ENCODE data around the gene APOBEC3C. TPM values are rescaled to one million over a fixed set of nuclear protein-coding genes. Genes with fewer than 3 reads are reported as not detected.

APOBEC3C gene
- polyA plus RNA-seq, 3 donors = 19.7 to 86.3 (median 69.4) TPM

- Mint-ChIP-seq H3K4me1 (peaks cover 99% of the 10 kb centered on the region), H3K36me3 (peaks cover 26 to 27% of the 10 kb centered on the region in 2 donors), H3K9me3 (peaks cover 0 to 2% (median 0%) of the 10 kb centered on the region in 7 donors), H3K27me3 (ENCODE audit: low read depth in 3 of 3) (peaks cover 3 to 8% (median 5%) of the 10 kb centered on the region in 3 donors), H3K27ac (peak overlapping the region; percentile 57 to 97 (median 87)), H3K4me3 (peak overlapping the region in 1 of 2 donors; percentile 57)
- peaks cover 96 to 100% of the 10 kb centered on the region in 2 donors for H3K4me1 ChIP-seq (ENCODE audit: control insufficient read depth in 1 of 2, insufficient read depth in 2 of 2, low read length in 2 of 2)
- H3K9me3 ChIP-seq (replicated peaks in 1 of 2; ENCODE audit: control insufficient read depth in 1 of 2, insufficient read depth in 1 of 2, low read length in 2 of 2) = no peaks in the 10 kb centered on the region
- no peak overlapping the region for H3K9ac ChIP-seq (ENCODE audit: insufficient read depth, low read length, poor library complexity, severe bottlenecking)
- 81% methylated on average over 9 of the region's 11 CpGs for WGBS (ENCODE audit: insufficient coverage)
- intact Hi-C loops (cut with micrococcal nuclease) = loop anchor here (1.0 to 5.0 kb wide), 3 partner anchors 28 to 96 kb away; partner anchors contain the start of gene CBX6 (in 1 of the 2)
- H4K20me1 ChIP-seq (ENCODE audit: insufficient read depth, low read length) = no peaks in the 10 kb centered on the region
- DNase-seq = no peak
- H3K4me2 ChIP-seq (replicated peaks; ENCODE audit: extremely low read depth, low read length, poor library complexity, severe bottlenecking) = no peak overlapping the region
- TF ChIP-seq CTCF (IDR thresholded peaks at IDR 0.05) = no peak
- no peak overlapping the region for H2AFZ ChIP-seq (ENCODE audit: insufficient read depth, low read depth, low read length, poor library complexity, severe bottlenecking)
- no peaks in the 10 kb centered on the region for H3K27me3 ChIP-seq (ENCODE audit: control insufficient read depth in 2 of 2, insufficient read depth in 2 of 2, low read length in 2 of 2)
- peak overlapping the region; percentile 28 to 80 for H3K27ac ChIP-seq (ENCODE audit: low read depth in 1 of 2, low read length in 2 of 2)
- H3K36me3 ChIP-seq (replicated peaks in 1 of 2; ENCODE audit: control insufficient read depth in 1 of 2, insufficient read depth in 2 of 2, low read length in 2 of 2) = peaks cover 0 to 7% of the 10 kb centered on the region in 2 donors
- H3K79me2 ChIP-seq (ENCODE audit: insufficient read depth, low read length) = no peaks in the 10 kb centered on the region
- H3K4me3 ChIP-seq (replicated peaks in 1 of 3; ENCODE audit: low read depth in 2 of 3, low read length in 3 of 3) = no peak overlapping the region
These were observed 45.3 kb upstream of the APOBEC3C start for GRCh38 chr22:38968801-38969200.

GRCh38 chr22:38970551-38970950 is 43.5 kb upstream of the APOBEC3C start:
- no peak overlapping the region for H3K9ac ChIP-seq (ENCODE audit: insufficient read depth, low read length, poor library complexity, severe bottlenecking)
- H3K4me1 ChIP-seq (ENCODE audit: control insufficient read depth in 1 of 2, insufficient read depth in 2 of 2, low read length in 2 of 2) = peaks cover 82 to 84% of the 10 kb centered on the region in 2 donors
- Mint-ChIP-seq H3K36me3 (peaks cover 12 to 13% of the 10 kb centered on the region in 2 donors), H3K27me3 (ENCODE audit: low read depth in 3 of 3) (peaks cover 3 to 12% (median 7%) of the 10 kb centered on the region in 3 donors), H3K9me3 (peaks cover 0 to 2% (median 0%) of the 10 kb centered on the region in 7 donors), H3K4me3 (peak overlapping the region in 1 of 2 donors; percentile 75), H3K27ac (peak overlapping the region; percentile 89 to 97 (median 93)), H3K4me1 (peaks cover 82% of the 10 kb centered on the region)
- H3K4me2 ChIP-seq (replicated peaks; ENCODE audit: extremely low read depth, low read length, poor library complexity, severe bottlenecking) = no peak overlapping the region
- H3K79me2 ChIP-seq (ENCODE audit: insufficient read depth, low read length) = no peaks in the 10 kb centered on the region
- H4K20me1 ChIP-seq (ENCODE audit: insufficient read depth, low read length) = no peaks in the 10 kb centered on the region
- no peak overlapping the region for H2AFZ ChIP-seq (ENCODE audit: insufficient read depth, low read depth, low read length, poor library complexity, severe bottlenecking)
- TF ChIP-seq CTCF (IDR thresholded peaks at IDR 0.05) = no peak
- WGBS (ENCODE audit: insufficient coverage) = 40% methylated on average over 4 of the region's 8 CpGs
- intact Hi-C loops (cut with micrococcal nuclease) = loop anchor here in 1 of 2 donors (5.0 kb wide), 1 partner anchor 33 kb away; no protein-coding TSS in a partner anchor
- DNase-seq = peak in 1 of 3 donors; percentile 19
- no peaks in the 10 kb centered on the region for H3K9me3 ChIP-seq (replicated peaks in 1 of 2; ENCODE audit: control insufficient read depth in 1 of 2, insufficient read depth in 1 of 2, low read length in 2 of 2)
- H3K27ac ChIP-seq (ENCODE audit: low read depth in 1 of 2, low read length in 2 of 2) = peak overlapping the region in 1 of 2 donors; percentile 28
- no peaks in the 10 kb centered on the region for H3K27me3 ChIP-seq (ENCODE audit: control insufficient read depth in 2 of 2, insufficient read depth in 2 of 2, low read length in 2 of 2)
- H3K36me3 ChIP-seq (replicated peaks in 1 of 2; ENCODE audit: control insufficient read depth in 1 of 2, insufficient read depth in 2 of 2, low read length in 2 of 2) = no peaks in the 10 kb centered on the region
- H3K4me3 ChIP-seq (replicated peaks in 1 of 3; ENCODE audit: low read depth in 2 of 3, low read length in 3 of 3) = no peak overlapping the region

Data from CD14-positive monocyte (primary cell).